Occipital lobe (tissue), 2 donors: ENCODE results near the gene POGLUT2. TPM values are rescaled to one million over a fixed set of nuclear protein-coding genes. Genes with fewer than 3 reads are reported as not detected.

Experiments
- DNase-seq: peaks from one replicate; lab custom pipeline; 2025; lab: John Stamatoyannopoulos, UW
- total RNA-seq: library from RNA; depleted of rRNA; stranded (reverse); fragments of >200 nt; gene quantifications from one replicate; pipeline ENCODE4 v1.2.3, GENCODE V29; 2014

The POGLUT2 gene
- total RNA-seq, result 11.5 TPM

DNA sequence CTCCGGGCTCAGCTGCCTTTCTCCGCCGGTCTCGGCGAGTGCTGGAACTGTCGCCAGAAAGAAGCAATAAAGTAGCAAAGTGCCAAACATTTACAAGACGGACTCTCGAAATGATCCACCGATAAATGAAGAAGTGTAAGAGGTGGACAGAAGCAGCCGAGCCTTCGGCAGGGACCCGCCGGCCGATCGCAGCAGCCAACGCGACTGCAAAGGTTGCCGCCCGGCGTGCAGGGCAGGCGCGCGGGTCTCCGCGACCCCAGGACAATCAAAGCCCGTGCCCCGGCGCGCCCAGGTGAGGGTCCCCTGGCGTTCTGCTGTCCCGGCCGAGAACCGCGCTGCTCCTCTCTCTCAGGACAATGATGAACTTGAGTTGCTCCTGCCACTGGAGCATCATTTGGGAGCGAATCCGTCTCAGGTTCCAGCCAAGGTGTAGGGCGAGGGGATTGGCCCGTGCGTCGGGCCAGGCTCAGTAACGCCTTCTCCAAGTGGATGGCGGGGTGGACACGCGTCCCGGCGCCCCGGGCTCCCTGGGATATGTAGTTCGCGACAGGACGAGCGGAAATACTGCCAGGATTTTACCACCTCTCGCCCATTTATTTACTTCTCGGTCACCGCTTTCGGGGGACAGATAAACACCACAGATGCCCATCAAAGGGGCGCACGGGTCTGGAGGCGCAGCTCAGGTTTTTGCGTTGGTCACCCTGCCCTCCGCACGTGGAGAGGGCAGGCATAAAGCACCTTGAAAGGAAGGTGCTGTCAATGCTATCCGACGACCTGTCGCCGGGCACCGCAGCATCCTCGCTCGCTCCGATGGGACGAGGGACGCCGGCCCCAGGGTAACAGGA lies at the start of gene POGLUT2, which contains the start of gene BIVM:
POGLUT2 (minus strand) TSS at position 396 of the 845 bp plus-strand sequence; CDS start at position 90, 306 bp downstream.
BIVM (plus strand) TSS at position 539 of the 845 bp plus-strand sequence. CDS start 8,149 bp downstream, outside the sequence.
- peak; percentile 92 for DNase-seq

DNA sequence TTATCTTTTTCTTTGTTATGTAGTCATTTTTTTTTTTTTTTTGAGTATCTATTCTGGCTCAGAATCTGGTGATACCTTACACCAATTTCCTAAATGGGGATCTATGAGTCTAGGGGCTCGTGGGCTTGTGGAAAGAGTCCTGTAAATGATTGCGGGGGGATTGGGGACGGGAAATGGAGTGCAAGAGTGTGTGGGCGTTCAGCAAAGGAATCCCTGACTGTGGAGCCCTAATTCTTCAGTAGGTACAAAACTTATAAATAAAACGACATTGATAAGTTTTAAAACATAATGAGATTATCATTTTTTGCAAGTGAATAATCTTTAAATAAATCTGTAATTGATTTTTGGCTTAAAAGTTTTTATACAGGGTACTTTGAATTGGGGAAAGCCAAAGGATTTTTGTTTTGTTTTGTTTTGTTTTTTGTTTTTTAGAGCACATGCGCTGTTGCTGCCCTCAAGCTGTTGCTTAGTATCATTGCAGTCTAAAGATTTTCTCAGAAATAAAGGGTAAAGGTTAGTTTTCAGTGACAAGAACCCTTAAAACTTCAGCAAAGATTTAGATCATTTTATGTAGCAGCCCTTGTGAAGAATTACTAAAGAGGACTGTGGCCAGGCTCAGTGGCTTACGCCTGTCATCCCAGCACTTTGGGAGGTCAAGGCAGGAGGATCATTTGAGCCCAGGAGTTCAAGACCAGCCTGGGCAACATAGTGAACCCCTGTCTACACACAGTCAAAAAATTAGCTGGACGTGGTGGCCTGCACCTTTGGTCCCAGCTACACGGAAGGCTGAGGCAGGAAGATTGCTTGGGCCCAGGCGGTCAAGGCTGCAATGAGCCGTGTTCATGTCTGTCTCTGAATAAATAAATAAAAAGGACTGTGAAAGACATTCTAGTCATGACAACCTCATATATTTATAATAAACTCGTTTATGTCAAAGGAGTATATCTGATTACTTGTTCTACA lies 48.8 kb upstream of the POGLUT2 start:
- no peak for DNase-seq

DNA sequence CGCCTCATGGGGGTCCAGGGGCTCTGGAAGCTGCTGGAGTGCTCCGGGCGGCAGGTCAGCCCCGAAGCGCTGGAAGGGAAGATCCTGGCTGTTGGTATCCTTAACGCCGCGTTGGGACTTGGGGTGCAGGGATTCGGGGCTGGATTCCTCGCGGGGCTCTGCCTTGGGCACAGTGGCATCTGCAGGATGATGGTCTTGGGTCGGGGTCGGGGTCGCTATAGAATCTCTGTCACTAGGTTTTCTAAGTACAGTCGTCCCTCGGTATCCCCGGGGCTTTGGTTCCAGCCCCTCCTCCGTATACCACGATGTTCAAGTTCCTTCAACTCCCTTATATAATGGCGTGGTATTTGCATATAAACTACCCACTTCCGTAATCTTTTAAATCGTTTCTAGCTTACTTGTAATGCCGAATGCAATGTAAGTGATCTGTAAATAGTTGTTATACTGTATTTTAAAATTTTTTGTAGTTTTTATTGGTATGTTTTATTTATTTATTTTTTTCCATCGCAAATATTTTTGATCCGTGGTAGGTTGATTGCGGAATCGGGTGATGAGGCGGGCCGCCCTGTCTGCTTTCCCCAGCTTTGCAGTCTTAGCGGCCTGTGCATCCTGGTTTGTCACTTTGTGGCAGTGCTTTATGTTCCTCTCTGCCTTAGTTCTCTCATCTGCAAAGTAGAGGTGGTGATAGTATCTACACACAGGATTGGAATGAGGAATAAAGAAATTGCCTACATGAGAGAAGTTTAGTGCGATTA lies 47.7 kb upstream of the POGLUT2 start:
- DNase-seq, result no peak

DNA sequence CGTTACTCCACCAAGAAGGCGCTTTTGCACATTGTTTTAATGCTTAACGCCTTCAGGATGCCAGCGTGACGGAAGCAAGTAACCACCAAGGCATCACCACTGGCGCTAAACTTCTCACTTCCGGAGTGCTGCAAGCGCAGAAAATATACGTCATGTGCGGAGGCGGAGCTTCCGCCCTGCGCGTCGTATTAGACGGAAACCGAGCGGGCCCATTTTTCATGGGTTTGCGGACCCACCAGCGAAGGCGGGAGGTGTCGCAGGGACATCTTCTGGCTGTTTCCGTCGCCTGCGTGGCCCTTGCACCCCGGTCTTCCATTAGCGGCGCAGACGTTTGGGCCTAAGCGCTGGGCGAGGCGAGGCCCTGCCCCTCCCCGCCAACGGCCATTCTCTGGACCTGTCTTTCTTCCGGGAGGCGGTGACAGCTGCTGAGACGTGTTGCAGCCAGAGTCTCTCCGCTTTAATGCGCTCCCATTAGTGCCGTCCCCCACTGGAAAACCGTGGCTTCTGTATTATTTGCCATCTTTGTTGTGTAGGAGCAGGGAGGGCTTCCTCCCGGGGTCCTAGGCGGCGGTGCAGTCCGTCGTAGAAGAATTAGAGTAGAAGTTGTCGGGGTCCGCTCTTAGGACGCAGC lies 47.0 kb upstream of the POGLUT2 start, which contains the start of gene ERCC5:
ERCC5 (plus strand) TSS at position 403 of the 631 bp plus-strand sequence. CDS start 235 bp downstream, outside the sequence.
- DNase-seq, result peak; percentile 87

DNA sequence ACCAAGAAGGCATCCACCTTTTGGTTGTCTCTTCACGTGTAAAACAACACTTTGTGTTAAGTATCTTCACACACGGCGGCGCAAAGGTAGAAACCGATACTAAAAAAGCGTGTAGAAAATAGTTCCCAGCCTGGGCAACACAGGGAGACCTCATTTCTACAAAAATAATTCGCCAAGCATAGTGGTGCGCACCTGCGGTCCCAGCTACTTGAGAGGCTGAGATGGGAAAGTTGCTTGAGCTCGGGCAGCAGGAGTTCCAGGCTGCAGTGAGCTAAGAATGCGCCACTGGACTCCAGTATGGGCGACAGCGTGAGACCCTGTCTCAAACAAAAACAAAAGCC lies 46.5 kb upstream of the POGLUT2 start:
- DNase-seq, result no peak

DNA sequence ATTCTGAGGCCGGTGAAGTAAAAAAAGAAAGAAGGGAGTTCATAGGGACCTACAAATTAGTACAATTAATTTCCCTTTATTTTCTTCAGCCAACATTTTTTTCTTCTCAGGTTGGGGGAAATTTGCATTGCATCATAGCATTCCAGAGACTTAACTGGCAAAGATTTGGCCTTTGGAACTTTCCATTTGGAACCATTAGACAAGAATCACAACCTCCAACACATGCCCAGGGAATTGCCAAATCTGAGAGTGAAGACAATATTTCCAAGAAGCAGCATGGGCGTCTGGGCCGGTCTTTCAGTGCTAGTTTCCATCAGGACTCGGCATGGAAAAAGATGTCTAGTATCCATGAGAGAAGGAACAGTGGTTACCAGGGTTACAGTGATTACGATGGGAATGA lies 40.7 kb upstream of the POGLUT2 start:
- DNase-seq, result no peak

DNA sequence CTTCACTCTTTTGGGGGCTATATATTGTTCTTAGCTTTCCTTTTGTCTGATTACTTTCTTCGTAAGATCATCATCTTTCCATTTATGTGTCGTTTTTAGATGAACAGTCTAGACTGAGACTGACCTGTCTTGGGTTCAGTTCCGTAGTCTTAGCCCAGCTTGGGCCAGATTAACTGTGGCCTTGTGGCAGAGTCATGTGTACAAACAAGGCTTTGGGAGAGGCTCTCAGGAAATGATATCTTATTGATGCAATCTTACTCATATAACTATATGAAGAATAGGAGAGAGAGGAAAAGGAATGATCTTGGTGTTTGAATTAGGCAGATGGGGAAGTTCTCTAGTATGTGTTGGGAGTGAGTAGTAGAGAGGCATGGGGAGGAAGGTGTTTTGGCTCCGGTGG lies 40.2 kb upstream of the POGLUT2 start:
- DNase-seq, result no peak

DNA sequence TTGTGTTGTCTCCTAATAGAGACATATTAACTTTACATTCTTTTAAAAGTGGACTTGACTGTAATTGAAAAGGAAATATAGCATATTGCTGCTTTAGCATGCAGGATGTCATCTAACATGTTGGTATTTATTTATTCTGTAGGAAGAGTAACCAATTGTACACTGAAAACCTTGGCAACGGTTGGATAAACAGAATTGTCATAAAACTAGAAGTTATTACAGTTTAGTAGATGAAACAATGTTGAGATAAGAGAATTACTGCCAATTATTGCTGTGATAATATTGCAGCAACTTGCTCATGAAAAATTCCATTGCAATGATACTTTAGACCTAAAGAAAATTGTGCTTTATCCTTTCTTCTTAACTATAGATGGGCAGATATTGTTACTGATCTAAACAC lies 39.5 kb upstream of the POGLUT2 start:
- DNase-seq, result no peak

DNA sequence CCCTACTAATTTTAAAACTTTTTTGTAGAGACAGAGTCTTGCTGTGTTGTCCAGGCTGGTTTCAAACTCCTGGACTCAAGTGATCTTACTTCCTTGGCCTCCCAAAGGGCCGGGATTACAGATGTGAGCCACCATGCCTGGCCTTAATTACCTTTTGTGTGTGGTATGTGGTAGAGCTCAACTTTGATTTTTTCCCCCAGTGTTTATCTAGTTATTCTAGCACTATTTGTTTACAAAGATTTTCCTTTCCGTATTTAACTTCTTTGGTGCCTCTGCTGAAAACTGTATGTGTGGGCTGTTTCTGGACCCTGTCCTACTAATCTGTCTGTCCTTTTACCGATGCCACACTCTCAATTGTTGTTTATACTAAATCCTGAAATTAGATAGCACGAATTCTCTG lies 37.7 kb upstream of the POGLUT2 start:
- DNase-seq, result no peak

DNA sequence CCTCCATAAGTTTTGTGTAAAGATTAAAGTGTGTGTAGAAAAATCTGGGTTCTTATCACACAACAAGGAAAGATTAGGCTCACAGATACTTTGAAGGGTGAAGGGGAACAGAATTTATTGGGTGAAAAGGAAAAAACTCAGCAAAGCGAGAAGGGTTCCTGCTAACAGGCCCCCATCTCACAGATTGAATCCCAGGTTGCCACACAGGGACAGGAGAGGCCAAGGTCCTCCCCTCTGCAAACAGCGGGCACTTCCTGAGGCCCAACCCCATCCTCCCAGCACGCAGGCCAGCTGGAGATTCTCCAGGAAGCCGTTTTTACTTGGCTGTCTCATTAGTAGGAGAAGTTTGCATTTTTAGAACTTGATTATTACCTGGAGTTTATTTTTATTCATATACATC lies 31.9 kb upstream of the POGLUT2 start:
- DNase-seq, result no peak

DNA sequence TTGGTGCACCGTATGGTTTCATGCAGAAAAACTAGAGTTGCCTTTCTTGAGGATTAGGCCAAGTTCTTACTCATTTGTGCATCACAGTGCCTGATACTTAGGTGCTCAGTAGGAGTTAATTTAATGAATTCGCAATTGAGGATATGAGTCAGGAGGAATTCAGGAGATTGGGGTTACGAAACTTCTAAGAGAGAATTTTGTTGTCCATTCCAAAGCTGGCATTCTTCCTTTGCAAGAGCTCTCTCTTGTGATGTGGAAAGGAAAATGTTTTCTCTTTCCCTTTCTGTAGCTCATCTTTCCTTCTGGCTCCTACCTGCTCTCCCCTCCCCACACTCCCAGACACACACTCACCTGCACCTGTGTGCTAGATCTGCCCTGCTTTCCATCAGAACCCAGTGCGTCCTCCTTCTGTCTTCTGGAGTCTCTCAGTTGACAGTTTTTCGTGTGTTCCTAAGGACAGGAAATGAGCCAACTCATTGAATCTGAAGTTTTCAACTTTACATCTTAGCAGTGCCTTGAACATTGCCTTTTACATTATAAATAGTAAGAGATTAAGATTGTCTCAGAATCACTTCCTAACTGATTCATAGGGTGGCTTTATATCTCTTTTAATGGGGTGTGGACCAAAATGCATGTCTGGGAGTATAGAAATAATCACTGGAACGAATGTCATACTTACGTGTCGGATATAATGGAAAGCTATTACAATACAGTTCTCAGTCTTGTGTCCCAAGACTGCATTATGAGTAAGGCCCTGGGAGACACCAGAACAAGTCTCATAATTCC lies 27.3 kb upstream of the POGLUT2 start:
- no peak for DNase-seq

DNA sequence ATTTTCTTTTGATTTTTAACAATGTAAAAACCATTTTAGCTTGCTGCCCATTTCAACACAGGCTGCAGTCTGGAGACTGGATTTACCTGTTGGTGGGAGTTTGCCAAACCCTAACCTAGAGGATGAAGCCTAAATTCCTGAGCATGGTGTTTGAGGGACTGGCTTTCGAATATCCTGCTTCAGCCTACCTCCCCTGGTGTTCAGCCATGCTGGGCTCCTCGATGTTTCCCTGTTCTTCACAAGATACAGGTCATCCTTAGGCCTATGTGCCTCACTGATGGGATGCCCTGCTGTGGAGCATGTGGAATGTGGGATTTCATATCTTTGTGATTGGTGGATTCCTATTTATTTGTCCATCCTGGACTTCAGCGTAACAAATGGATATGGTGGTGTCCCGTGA lies 26.6 kb upstream of the POGLUT2 start:
- no peak for DNase-seq

DNA sequence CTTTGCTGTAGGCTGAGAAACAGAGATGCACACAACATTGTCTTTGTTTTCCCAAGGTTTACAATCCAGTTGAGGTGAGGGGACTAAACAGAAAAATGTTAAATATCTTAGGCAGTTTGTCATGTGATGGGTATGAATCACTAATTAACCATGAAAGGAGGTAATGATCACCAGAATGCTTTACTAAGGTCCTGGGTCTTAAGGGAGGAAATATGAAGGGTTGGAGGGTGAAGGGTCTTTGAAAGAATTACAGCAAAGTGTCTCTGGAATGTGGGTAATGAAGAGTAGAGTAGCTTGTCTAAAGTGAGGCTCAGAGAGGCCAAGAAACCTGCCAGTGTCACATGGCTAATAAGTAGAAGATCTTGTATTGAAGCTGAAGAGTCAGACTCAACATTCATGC lies 19.1 kb upstream of the POGLUT2 start:
- DNase-seq, result no peak

DNA sequence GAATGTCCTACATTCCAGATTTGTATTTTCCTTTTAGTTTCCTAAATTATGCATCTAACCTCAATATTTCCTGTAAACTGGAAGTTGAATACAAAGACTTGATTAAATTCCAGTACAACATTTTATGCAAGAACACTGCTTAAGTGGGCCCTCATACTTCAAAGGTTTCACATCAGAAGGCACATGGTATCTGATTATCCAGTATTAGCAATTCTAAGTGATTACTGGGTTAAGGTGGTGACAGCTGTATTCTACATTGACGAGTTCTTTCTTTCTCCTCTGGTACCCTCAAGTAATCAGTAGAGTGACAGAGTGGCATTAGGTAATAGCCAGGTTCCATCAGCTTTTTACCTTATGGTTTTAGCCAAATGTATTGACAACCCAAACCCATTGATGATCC lies 18.5 kb upstream of the POGLUT2 start:
- DNase-seq, result no peak

DNA sequence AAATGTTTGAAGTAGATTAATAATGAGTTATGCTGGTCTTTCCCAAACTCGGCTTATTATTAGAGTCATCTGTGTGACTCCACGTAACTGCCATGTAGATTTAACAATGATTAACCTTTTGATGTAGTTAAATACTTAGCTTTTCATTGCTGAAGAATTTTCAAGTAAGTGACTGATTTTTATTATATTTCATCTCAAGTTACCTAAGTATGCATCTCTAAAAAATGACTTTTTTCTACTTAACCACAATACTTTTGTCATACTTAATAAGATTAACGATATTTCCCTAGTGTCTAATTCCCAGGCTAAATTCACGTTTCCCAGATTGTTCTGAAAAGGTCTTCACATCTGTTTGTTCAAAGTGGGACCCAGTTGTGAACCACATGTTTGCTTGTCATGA lies 17.9 kb upstream of the POGLUT2 start:
- no peak for DNase-seq

DNA sequence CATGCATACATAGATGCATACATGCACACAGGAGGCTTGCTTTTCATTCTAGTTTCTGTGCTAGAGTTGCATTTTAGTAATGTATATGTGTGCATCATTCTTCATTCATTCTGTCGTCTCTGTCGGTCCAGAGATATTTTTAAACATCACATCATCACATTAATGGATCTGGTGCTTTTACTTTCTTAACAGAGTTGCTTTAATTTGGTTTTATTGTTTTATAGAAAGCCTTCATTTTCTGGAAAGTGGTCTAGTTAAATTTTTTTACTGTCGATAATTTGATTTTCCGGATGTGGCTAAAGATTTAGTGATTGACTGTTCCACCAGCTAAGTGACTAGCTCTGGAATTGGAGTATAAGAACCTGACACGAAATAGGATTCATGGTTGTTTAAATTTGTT lies 17.0 kb upstream of the POGLUT2 start:
- no peak for DNase-seq

DNA sequence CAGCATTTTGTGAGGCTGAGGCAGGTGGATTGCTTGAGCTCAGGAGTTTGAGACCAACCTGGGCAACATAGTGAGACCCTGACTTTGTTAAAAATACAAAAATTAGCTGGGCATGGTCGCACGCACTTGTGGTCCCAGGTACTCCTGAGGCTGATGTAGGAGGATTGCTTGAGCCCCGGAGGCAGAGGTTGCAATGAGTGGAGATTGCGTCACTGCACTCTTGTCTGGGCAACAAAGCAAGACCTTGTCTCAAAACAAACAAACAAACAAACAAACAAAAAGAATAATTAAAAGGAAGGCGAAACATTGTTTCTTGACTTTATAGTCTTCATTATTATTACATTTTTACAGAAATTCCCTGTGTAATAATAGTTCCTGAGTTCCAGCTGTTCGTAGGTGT lies 16.0 kb upstream of the POGLUT2 start:
- no peak for DNase-seq

DNA sequence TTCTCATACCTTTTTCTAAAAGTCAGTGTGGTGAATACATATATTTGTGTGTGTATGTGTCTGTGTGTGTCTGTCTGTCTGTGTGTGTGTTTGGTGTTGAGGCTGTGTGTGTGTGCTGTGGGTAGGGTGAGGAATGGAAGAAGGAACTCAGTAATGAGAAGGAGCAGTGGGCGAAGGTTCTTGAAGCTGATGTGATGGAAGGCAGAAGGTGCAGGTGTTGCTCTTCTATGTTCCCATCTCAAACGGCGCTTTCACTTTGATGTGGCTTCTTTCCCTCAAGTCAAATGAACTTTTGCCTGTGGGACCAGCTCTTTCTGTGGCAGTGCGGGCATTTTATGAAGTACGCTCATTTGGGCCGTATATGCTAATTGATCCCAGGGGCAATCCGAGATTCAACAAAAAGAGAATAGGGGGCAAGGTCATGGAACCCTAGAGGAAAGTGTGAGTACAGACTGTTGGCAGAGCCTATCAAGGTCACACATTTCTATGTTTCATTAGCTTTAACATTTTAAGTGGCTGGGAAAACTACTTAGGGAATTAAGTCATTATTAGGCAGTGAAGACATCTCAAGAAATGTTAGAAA lies 15.3 kb upstream of the POGLUT2 start:
- no peak for DNase-seq

DNA sequence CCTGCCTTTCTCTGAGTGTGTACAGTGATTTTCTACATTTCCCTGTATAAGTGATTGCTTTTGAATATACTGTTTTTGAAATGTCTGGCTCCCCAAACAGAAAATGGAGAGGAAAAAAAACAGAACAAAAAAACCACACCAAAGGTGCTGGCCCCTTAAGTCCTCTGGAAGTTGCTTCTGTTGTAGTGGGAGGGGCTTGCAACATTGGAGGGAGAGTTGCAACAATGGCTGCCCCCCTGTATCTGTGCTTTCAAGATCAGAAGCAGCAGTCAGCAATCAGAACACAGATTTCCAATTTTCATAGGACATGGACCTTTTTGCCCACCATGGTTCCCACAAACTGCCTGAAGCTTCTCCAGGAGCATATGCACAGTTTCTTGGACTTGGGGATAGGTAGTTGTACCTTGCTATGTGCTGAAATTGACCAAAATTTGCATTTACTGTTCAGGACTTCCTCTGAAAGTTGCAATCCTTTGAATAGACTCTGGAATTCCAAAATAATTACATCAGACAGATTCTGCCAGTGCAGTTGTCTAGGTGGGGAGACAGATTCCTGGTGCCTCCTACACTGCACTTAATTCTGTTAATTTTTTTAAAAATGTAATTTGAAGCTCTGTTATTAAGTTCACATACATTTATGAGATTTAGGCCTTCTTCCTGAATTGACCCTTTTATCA lies 14.0 kb upstream of the POGLUT2 start:
- no peak for DNase-seq
